K562 (cell line): ENCODE data around the gene KLRD1. TPM values are rescaled to one million over a fixed set of nuclear protein-coding genes. Genes with fewer than 3 reads are reported as not detected.
A peak's percentile ranks its signal among the peaks of the same experiment; 100 is the strongest.

Experiments
- EGR1 ChIP-seq: fragments of 450-650 bp; conservative IDR thresholded peaks from 2 replicates; pipeline ENCODE4 v1.6.1; 2017; ENCODE audit warnings: mild to moderate bottlenecking
- HNRNPLL ChIP-seq: fragments of 200-400 bp; formaldehyde crosslinking; IDR thresholded peaks from 2 replicates; pipeline ENCODE4 v1.6.1; 2017; ENCODE audit warnings: low read length, low read depth, mild to moderate bottlenecking; ENCODE audit not compliant: poor library complexity, severe bottlenecking
- KLF13 ChIP-seq: fragments of 450-650 bp; IDR thresholded peaks from 2 replicates; pipeline ENCODE4 v1.6.1; 2016; ENCODE audit warnings: missing genetic modification characterization, low read depth, mild to moderate bottlenecking, missing compliant biosample characterization, moderate library complexity, borderline replicate concordance
- NEUROD1 ChIP-seq: fragments of 150-350 bp; IDR thresholded peaks from 2 replicates; pipeline ENCODE4 v1.6.1; 2014; ENCODE audit warnings: borderline replicate concordance, low read length, low read depth; ENCODE audit not compliant: partially characterized antibody
- PCBP1 ChIP-seq: fragments of 200-400 bp; formaldehyde crosslinking; IDR thresholded peaks from 2 replicates; pipeline ENCODE4 v1.6.1; 2018; ENCODE audit warnings: mild to moderate bottlenecking, low read depth, low read length; ENCODE audit not compliant: poor library complexity, severe bottlenecking
- SAP30 ChIP-seq: fragments of 200-600 bp; sonication (generic); IDR thresholded peaks from 2 replicates; pipeline ENCODE4 v1.6.1; 2012; ENCODE audit warnings: borderline replicate concordance, low read depth, mild to moderate bottlenecking, moderate library complexity, low read length, control low read depth, inconsistent platforms; ENCODE audit not compliant: insufficient read depth, poor library complexity, severe bottlenecking
- SNRNP70 ChIP-seq: fragments of 200-400 bp; formaldehyde crosslinking; optimal IDR thresholded peaks from 2 replicates; pipeline ENCODE3; 2017; ENCODE audit warnings: low read depth, low read length
- SP1 ChIP-seq: sonication (generic); formaldehyde crosslinking; IDR thresholded peaks from 2 replicates; pipeline ENCODE4 v1.8.1; 2022; ENCODE audit warnings: mild to moderate bottlenecking, missing genetic modification reagents
- ZNF384 ChIP-seq: IDR thresholded peaks from 2 replicates; pipeline ENCODE4 v1.6.1; 2012; ENCODE audit warnings: low read depth, low read length, improper control_type of control experiment
- polyA plus RNA-seq, 8 experiments: library from polyadenylated mRNA; depleted of rRNA in 4 of 8; stranded (reverse) in 5 of 8; unstranded in 3 of 8; fragments of >200 nt; fragmentation: Nextera tagmentation in 2 of 8; fragmentation: Illumina TruSeq in 1 of 8; extraction: Ambion mirVana in 2 of 8; extraction: Trizol in 1 of 8; gene quantifications; 2 replicates each; pipeline versions ENCODE4 v1.2.1 to v1.2.3, GENCODE V29; 2011 to 2014; ENCODE audit warnings: inconsistent platforms in 1 of 8, missing spikeins in 1 of 8
- total RNA-seq, 7 experiments: library from RNA; depleted of rRNA in 6 of 7; stranded (reverse); fragments of >200 nt in 6 of 7; fragmentation: Illumina TruSeq in 2 of 7; extraction: Trizol in 2 of 7; gene quantifications; 2 replicates each; pipeline versions ENCODE4 v1.2.1 to v1.2.3, GENCODE V29; 2011 to 2021; ENCODE audit warnings: low replicate concordance in 1 of 7
- TF ChIP-seq, protein P1 (sequence below), 2 experiments: fragments of 450-650 bp; IDR thresholded peaks; 2 replicates each; pipeline ENCODE4 v1.6.1; 2016; ENCODE audit warnings: mild to moderate bottlenecking in 2 of 2, borderline replicate concordance in 1 of 2, low read depth in 1 of 2, moderate library complexity in 1 of 2
- TF ChIP-seq, protein P2 (sequence below): fragments of 450-650 bp; IDR thresholded peaks from 2 replicates; pipeline ENCODE4 v1.6.1; 2016
- TF ChIP-seq, protein P3 (sequence below): fragments of 450-650 bp; IDR thresholded peaks from 2 replicates; pipeline ENCODE4 v1.6.1; 2014; ENCODE audit warnings: low read depth, mild to moderate bottlenecking, moderate library complexity, borderline replicate concordance

KLRD1 gene
- total and polyA plus RNA-seq, 9 of the 15 experiments (the other 6 are each of a cell fraction or from before 2014, with no cell fraction given) = not detected

DNA sequence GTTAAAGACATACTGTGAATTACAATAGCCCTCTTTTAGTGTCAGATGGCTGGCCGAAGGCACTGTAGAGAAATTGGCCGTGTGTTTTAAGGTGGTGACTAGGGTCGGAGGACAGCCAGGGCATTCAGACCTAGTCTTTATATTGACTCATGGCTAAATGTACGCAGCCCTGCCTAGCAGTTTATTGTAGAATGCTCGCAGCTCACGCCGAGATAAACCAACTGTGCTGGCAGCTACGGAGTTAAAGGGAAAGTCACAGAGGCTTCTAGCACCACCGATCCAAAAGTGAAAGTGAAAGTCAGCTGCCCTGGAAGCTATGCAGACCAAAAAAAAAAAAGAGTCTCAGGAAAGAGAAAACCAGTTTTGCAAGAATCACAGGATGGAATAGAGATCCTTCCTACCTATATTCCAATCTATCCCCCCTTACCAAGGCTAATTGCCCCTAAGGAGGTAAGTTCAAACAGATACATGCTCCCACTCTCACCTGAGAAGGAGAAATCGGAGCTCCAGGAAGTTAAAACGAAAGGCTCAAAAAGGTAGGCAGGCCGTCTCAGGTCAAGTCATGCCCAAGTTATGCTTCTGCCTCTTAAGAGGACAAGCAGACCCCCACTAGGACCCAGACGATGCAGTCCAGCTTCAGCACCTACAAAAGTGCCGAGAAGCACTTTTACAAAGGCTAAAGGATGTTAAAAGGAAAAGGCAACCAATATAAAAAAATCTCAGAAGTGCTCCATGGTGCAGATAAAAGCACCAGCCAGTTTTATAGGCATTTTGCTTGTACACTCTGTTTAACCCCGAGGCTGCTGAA is 57.3 kb downstream of the KLRD1 start (continued):
- TF ChIP-seq, protein P1, sequence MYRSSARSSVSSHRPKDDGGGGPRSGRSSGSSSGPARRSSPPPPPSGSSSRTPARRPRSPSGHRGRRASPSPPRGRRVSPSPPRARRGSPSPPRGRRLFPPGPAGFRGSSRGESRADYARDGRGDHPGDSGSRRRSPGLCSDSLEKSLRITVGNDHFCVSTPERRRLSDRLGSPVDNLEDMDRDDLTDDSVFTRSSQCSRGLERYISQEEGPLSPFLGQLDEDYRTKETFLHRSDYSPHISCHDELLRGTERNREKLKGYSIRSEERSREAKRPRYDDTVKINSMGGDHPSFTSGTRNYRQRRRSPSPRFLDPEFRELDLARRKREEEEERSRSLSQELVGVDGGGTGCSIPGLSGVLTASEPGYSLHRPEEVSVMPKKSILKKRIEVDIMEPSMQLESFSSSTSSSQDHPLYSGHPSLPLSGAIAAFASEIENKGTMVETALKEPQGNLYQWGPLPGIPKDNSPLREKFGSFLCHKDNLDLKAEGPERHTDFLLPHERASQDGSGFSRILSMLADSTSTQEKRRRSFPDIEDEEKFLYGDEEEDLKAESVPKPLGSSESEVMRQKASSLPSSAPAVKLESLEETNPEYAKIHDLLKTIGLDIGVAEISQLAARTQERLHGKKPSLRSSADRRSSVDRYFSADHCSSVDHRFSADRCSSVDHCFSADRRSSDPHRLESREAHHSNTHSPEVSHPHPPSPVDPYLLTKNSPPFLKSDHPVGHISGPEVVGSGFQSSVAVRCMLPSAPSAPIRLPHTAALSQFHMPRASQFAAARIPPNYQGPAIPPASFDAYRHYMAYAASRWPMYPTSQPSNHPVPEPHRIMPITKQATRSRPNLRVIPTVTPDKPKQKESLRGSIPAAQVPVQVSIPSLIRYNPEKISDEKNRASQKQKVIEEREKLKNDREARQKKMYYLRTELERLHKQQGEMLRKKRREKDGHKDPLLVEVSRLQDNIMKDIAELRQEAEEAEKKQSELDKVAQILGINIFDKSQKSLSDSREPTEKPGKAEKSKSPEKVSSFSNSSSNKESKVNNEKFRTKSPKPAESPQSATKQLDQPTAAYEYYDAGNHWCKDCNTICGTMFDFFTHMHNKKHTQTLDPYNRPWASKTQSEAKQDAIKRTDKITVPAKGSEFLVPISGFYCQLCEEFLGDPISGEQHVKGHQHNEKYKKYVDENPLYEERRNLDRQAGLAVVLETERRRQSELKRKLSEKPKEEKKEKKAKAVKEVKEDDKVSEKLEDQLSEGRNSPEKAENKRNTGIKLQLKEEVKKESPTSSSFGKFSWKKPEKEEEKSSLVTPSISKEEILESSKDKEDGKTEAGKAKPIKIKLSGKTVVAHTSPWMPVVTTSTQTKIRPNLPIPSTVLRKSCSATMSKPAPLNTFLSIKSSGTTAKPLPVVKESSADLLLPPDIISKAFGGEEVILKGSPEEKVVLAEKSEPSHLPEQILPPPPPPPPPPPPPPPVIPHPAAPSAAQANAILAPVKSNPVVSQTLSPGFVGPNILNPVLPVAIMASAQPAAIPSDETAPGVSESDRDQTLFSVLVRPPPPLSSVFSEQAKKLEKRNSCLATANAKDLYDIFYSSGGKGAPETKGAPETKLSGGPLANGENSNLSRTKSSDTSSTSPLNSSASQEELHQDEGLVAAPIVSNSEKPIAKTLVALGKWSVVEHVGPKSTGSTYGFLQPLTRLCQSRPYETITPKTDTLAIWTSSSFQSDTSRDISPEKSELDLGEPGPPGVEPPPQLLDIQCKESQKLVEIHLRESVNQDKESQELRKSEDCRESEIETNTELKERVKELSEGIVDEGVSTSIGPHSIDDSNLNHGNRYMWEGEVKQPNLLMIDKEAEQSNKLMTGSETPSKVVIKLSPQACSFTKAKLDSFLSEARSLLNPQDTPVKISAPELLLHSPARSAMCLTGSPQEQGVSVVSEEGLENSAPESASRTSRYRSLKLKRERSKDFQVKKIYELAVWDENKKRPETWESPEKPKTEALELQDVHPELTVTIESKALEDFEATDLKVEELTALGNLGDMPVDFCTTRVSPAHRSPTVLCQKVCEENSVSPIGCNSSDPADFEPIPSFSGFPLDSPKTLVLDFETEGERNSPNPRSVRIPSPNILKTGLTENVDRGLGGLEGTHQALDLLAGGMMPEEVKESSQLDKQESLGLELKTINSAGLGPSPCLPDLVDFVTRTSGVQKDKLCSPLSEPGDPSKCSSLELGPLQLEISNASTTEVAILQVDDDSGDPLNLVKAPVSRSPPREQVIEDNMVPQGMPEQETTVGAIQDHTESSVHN (IDR thresholded peaks at IDR 0.05; ENCODE audit: borderline replicate concordance in 1 of 2, low read depth in 1 of 2) = peak in 1 of 2 experiments; percentile 79; a peak in 2 of 4 replicates
- TF ChIP-seq KLF13 (tag) (no peak), NEUROD1 (no peak), SNRNP70 (no peak), HNRNPLL (peak; percentile 25), SAP30 (peak; percentile 62), SP1 (CRISPR knock-in tag) (no peak), EGR1 (no peak), PCBP1 (no peak), ZNF384 (peak; percentile 86)
- TF ChIP-seq, protein P2, sequence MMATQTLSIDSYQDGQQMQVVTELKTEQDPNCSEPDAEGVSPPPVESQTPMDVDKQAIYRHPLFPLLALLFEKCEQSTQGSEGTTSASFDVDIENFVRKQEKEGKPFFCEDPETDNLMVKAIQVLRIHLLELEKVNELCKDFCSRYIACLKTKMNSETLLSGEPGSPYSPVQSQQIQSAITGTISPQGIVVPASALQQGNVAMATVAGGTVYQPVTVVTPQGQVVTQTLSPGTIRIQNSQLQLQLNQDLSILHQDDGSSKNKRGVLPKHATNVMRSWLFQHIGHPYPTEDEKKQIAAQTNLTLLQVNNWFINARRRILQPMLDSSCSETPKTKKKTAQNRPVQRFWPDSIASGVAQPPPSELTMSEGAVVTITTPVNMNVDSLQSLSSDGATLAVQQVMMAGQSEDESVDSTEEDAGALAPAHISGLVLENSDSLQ = no peak
- TF ChIP-seq, protein P3, sequence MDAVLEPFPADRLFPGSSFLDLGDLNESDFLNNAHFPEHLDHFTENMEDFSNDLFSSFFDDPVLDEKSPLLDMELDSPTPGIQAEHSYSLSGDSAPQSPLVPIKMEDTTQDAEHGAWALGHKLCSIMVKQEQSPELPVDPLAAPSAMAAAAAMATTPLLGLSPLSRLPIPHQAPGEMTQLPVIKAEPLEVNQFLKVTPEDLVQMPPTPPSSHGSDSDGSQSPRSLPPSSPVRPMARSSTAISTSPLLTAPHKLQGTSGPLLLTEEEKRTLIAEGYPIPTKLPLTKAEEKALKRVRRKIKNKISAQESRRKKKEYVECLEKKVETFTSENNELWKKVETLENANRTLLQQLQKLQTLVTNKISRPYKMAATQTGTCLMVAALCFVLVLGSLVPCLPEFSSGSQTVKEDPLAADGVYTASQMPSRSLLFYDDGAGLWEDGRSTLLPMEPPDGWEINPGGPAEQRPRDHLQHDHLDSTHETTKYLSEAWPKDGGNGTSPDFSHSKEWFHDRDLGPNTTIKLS = 0 out of 2 replicates have a peak, but pooled peaks have one; percentile 2
